Gastroesophageal sphincter (tissue), 3 donors: ENCODE measurements around the gene RGP1.

Source experiments
- EP300 ChIP-seq: sonication (generic); formaldehyde crosslinking; IDR thresholded peaks from one replicate; pipeline ENCODE4 v1.6.1; 2017; ENCODE audit warnings: antibody characterized with exemption, mild to moderate bottlenecking
- POLR2A ChIP-seq, 2 donors: fragments of 450-650 bp; IDR thresholded peaks; one replicate each; pipeline ENCODE4 v1.6.1; 2017; ENCODE audit warnings: antibody characterized with exemption in 2 of 2, mild to moderate bottlenecking in 2 of 2, moderate library complexity in 1 of 2
- POLR2AphosphoS5 ChIP-seq: sonication (generic); formaldehyde crosslinking; IDR thresholded peaks from one replicate; pipeline ENCODE4 v1.6.1; 2017; ENCODE audit warnings: antibody characterized with exemption
- TF ChIP-seq, protein P1 (sequence below), 4 experiments: fragments of 200-600 bp in 2 of 4; fragments of 450-650 bp in 2 of 4; sonication (generic) in 1 of 4; IDR thresholded peaks; one replicate each; pipeline ENCODE4 v1.5.1; 2017 to 2019; ENCODE audit warnings: antibody characterized with exemption in 4 of 4, mild to moderate bottlenecking in 2 of 4, moderate library complexity in 2 of 4

DNA sequence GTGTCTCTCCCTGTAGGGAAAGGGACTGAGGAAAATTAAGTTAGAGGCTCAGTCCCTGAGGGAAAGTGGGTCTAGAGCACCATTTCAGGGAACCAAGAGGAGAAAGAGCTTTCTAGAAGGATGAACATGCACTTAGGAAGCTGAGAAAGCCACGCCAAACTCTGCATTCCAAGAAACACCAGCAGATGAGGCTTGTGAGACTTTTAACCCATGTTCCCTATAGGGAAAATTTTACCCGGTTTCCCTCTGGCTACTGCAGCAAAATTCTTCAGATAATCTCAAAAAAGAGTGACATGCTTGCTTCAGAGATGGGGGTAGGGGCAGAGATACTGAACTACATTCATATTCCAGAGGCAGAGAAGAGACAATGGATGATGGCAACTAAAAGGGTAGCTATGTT lies 25.7 kb upstream of the RGP1 start:
- TF ChIP-seq EP300, result no peak
- TF ChIP-seq, protein P1, sequence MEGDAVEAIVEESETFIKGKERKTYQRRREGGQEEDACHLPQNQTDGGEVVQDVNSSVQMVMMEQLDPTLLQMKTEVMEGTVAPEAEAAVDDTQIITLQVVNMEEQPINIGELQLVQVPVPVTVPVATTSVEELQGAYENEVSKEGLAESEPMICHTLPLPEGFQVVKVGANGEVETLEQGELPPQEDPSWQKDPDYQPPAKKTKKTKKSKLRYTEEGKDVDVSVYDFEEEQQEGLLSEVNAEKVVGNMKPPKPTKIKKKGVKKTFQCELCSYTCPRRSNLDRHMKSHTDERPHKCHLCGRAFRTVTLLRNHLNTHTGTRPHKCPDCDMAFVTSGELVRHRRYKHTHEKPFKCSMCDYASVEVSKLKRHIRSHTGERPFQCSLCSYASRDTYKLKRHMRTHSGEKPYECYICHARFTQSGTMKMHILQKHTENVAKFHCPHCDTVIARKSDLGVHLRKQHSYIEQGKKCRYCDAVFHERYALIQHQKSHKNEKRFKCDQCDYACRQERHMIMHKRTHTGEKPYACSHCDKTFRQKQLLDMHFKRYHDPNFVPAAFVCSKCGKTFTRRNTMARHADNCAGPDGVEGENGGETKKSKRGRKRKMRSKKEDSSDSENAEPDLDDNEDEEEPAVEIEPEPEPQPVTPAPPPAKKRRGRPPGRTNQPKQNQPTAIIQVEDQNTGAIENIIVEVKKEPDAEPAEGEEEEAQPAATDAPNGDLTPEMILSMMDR (IDR thresholded peaks at IDR 0.05), result no peak
- no peak for TF ChIP-seq POLR2A (IDR thresholded peaks at IDR 0.05)
- TF ChIP-seq POLR2AphosphoS5, result no peak
